ENCODE results near the gene RND3. TPM values are rescaled to one million over a fixed set of nuclear protein-coding genes. Genes with fewer than 3 reads are reported as not detected.

The RND3 gene
- total and polyA plus RNA-seq, 9 of the 15 experiments (the other 6 are each of a cell fraction or from before 2014, with no cell fraction given), result 0.22 to 0.64 (median 0.29) TPM; not detected in 4

- CTCF ChIA-PET (ENCODE audit: low intra/inter-chr PET ratio), result no interaction called here
- no peak for FAIRE-seq
Observed at GRCh38 chr2:150429384-150429961, 58.0 kb downstream of the RND3 start.

GRCh38 chr2:150428641-150429040, 58.8 kb downstream of the RND3 start:
- Histone ChIP-seq H3K27ac (ENCODE audit: extremely low read depth, low read depth, low read length) (no peak overlapping the region), H3K79me2 (ENCODE audit: control insufficient read depth, insufficient read depth, low read length) (no peaks in the 10 kb centered on the region), H3K9ac (ENCODE audit: insufficient read depth in 1 of 2, low read depth in 2 of 2, low read length in 2 of 2) (no peak overlapping the region), H3K4me2 (ENCODE audit: insufficient read depth, low read length) (no peak overlapping the region), H3K4me1 (replicated peaks in 1 of 2; ENCODE audit: control insufficient read depth in 2 of 2, insufficient read depth in 2 of 2, low read length in 2 of 2) (no peaks in the 10 kb centered on the region), H3K4me3 (no peak overlapping the region), H4K20me1 (replicated peaks; ENCODE audit: control insufficient read depth, insufficient read depth, low read length) (no peaks in the 10 kb centered on the region), H3K9me1 (ENCODE audit: control insufficient read depth, insufficient read depth, low read length) (no peaks in the 10 kb centered on the region), H3K9me3 (replicated peaks; ENCODE audit: control insufficient read depth, insufficient read depth, low read depth, low read length) (0 out of 2 replicates have a peak, but pooled peaks cover 2% of the 10 kb centered on the region), H3K36me3 (ENCODE audit: control insufficient read depth, insufficient read depth, low read length) (no peaks in the 10 kb centered on the region), H2AFZ (ENCODE audit: low read depth, low read length) (no peak overlapping the region), H3K27me3 (ENCODE audit: control insufficient read depth in 2 of 2, insufficient read depth in 2 of 2, low read length in 2 of 2) (no peaks in the 10 kb centered on the region)
- ATAC-seq, result no peak
- in situ Hi-C loops (cut with MboI) (no loop called here), intact Hi-C loops (cut with micrococcal nuclease) (no loop called here)
- no TSS peak for BruUV-seq (replicated peaks)
- 2% methylated on average over 2 of the region's 2 CpGs for WGBS (ENCODE audit: insufficient coverage, low coverage, missing lambda C conversion rate)
- no peak for FAIRE-seq
- no peak for DNase-seq (ENCODE audit: extremely low read depth in 1 of 4, low spot score in 3 of 4)
- ChIA-PET POLR2A (no interaction called here), CTCF (ENCODE audit: low intra/inter-chr PET ratio) (no interaction called here)
- TF ChIP-seq GMEB1 (CRISPR knock-in tag; IDR thresholded peaks at IDR 0.05) (no peak), NR2F6 (CRISPR knock-in tag; IDR thresholded peaks at IDR 0.05) (no peak), ZEB2 (IDR thresholded peaks at IDR 0.05) (no peak), HES1 (IDR thresholded peaks at IDR 0.05; ENCODE audit: low read depth) (no peak), MCM5 (IDR thresholded peaks at IDR 0.05; ENCODE audit: low read depth) (no peak)

More at GRCh38 chr2:150429384-150429961, 58.0 kb downstream of the RND3 start:
- POLR2A ChIA-PET, result interaction anchor here (0.8 kb wide), 1 partner anchor 11 kb away, joined by 3 read pairs; no protein-coding TSS in a partner anchor
- no peak overlapping the region for H3K4me2 ChIP-seq (ENCODE audit: insufficient read depth, low read length)
- DNase-seq (ENCODE audit: extremely low read depth in 1 of 4, low spot score in 3 of 4) (no peak), ATAC-seq (no peak)
- H3K27me3 ChIP-seq (ENCODE audit: control insufficient read depth in 2 of 2, insufficient read depth in 2 of 2, low read length in 2 of 2), result no peaks in the 10 kb centered on the region
- 0 out of 2 replicates have a peak, but pooled peaks cover 2% of the 10 kb centered on the region for H3K9me3 ChIP-seq (replicated peaks; ENCODE audit: control insufficient read depth, insufficient read depth, low read depth, low read length)
- no peak overlapping the region for H3K9ac ChIP-seq (ENCODE audit: insufficient read depth in 1 of 2, low read depth in 2 of 2, low read length in 2 of 2)
- H3K4me1 ChIP-seq (replicated peaks in 1 of 2; ENCODE audit: control insufficient read depth in 2 of 2, insufficient read depth in 2 of 2, low read length in 2 of 2), result no peaks in the 10 kb centered on the region
- no peaks in the 10 kb centered on the region for H3K36me3 ChIP-seq (ENCODE audit: control insufficient read depth, insufficient read depth, low read length)
- H3K79me2 ChIP-seq (ENCODE audit: control insufficient read depth, insufficient read depth, low read length), result no peaks in the 10 kb centered on the region
- H4K20me1 ChIP-seq (replicated peaks; ENCODE audit: control insufficient read depth, insufficient read depth, low read length), result no peaks in the 10 kb centered on the region
- H3K27ac ChIP-seq (ENCODE audit: extremely low read depth, low read depth, low read length), result no peak overlapping the region
- 3% methylated on average over 3 of the region's 3 CpGs for WGBS (ENCODE audit: insufficient coverage, low coverage, missing lambda C conversion rate)
- BruUV-seq (replicated peaks), result no TSS peak
- no peak overlapping the region for H2AFZ ChIP-seq (ENCODE audit: low read depth, low read length)
- H3K4me3 ChIP-seq, result no peak overlapping the region
- in situ Hi-C loops (cut with MboI) (no loop called here), intact Hi-C loops (cut with micrococcal nuclease) (no loop called here)
- H3K9me1 ChIP-seq (ENCODE audit: control insufficient read depth, insufficient read depth, low read length), result no peaks in the 10 kb centered on the region
- TF ChIP-seq HCFC1 (IDR thresholded peaks at IDR 0.05; ENCODE audit: low read depth, low read length), result no peak
